IMR-90 (cell line): ENCODE measurements around the gene OR9A2. TPM values are rescaled to one million over a fixed set of nuclear protein-coding genes. Genes with fewer than 3 reads are reported as not detected.

Source experiments
- ATAC-seq: fragments of 200-7000 bp; cut with Tn5 transposase; 2 replicates; pipeline ENCODE4 v1.9.1; 2020; ENCODE audit warnings: low read depth, mild to moderate bottlenecking, moderate library complexity
- BruUV-seq: library from RNA; stranded (reverse); fragments of 400-500 nt; replicated peaks from 2 replicates; lab custom pipeline; 2021; lab: Mats Ljungman, UMichigan
- CTCF ChIA-PET: fragments of 300-600 bp; formaldehyde crosslinking; extraction: SDS; loops from one replicate; lab custom pipeline; 2021; ENCODE audit warnings: antibody characterized with exemption; lab: Yijun Ruan, JAX
- POLR2A ChIA-PET: fragments of 300-600 bp; sonication (Branson Sonifier 250); formaldehyde crosslinking; loops from one replicate; lab custom pipeline; 2022; ENCODE audit warnings: antibody characterized with exemption; ENCODE audit not compliant: unreplicated experiment; lab: Charles Lee
- DNase-seq: peaks from one replicate; pipeline ENCODE4 v3.0.0; 2013
- H2AFZ ChIP-seq: replicated peaks from 2 replicates; pipeline ENCODE3; 2013; ENCODE audit warnings: low read length, mild to moderate bottlenecking; ENCODE audit not compliant: poor library complexity
- H2AK5ac ChIP-seq: 2 replicates; pipeline ENCODE4 v1.6.1; 2013; ENCODE audit warnings: low read depth, low read length, inconsistent platforms
- H2AK9ac ChIP-seq: replicated peaks from 2 replicates; pipeline ENCODE3; 2013; ENCODE audit warnings: mild to moderate bottlenecking, low read depth, low read length, moderate library complexity; ENCODE audit not compliant: poor library complexity
- H2BK120ac ChIP-seq: 2 replicates; pipeline ENCODE4 v1.6.1; 2013; ENCODE audit warnings: low read depth, low read length, inconsistent platforms
- H2BK15ac ChIP-seq: 3 replicates; pipeline ENCODE4 v1.6.1; 2013; ENCODE audit warnings: low read depth, low read length, inconsistent platforms
- H2BK20ac ChIP-seq: 2 replicates; pipeline ENCODE4 v1.6.1; 2013; ENCODE audit warnings: low read depth, mild to moderate bottlenecking, inconsistent platforms, low read length, moderate library complexity
- H2BK5ac ChIP-seq: 2 replicates; pipeline ENCODE4 v1.6.1; 2013; ENCODE audit warnings: mild to moderate bottlenecking, low read depth, low read length, inconsistent platforms; ENCODE audit not compliant: poor library complexity, severe bottlenecking
- H3K14ac ChIP-seq: replicated peaks from 2 replicates; pipeline ENCODE4 v1.6.1; 2013; ENCODE audit warnings: low read depth, low read length, inconsistent platforms
- H3K18ac ChIP-seq: 2 replicates; pipeline ENCODE4 v1.6.1; 2013; ENCODE audit warnings: low read depth, low read length, control low read depth
- H3K23ac ChIP-seq: 2 replicates; pipeline ENCODE4 v1.6.1; 2013; ENCODE audit warnings: low read depth, low read length, inconsistent platforms
- H3K27ac ChIP-seq: 2 replicates; pipeline ENCODE4 v1.5.1; 2013; ENCODE audit warnings: mild to moderate bottlenecking, control low read depth, low read length; ENCODE audit not compliant: insufficient read depth
- H3K27me3 ChIP-seq: 2 replicates; pipeline ENCODE4 v1.6.1; 2013; ENCODE audit warnings: low read length; ENCODE audit not compliant: control insufficient read depth, insufficient read depth
- H3K36me3 ChIP-seq: 2 replicates; pipeline ENCODE4 v1.6.1; 2013; ENCODE audit warnings: low read length, mixed read lengths; ENCODE audit not compliant: control insufficient read depth, insufficient read depth
- H3K4ac ChIP-seq: 2 replicates; pipeline ENCODE4 v1.6.1; 2013; ENCODE audit warnings: low read depth, low read length, inconsistent platforms
- H3K4me1 ChIP-seq: 2 replicates; pipeline ENCODE4 v1.6.1; 2013; ENCODE audit warnings: low read length, mixed read lengths; ENCODE audit not compliant: control insufficient read depth, insufficient read depth
- H3K4me2 ChIP-seq: 2 replicates; pipeline ENCODE4 v1.6.1; 2013; ENCODE audit warnings: low read depth, mild to moderate bottlenecking, control low read depth, low read length, moderate library complexity
- H3K4me3 ChIP-seq: 2 replicates; pipeline ENCODE4 v1.5.1; 2013; ENCODE audit warnings: low read depth, mild to moderate bottlenecking, control low read depth, low read length, moderate library complexity; ENCODE audit not compliant: insufficient read depth
- H3K56ac ChIP-seq: 2 replicates; pipeline ENCODE4 v1.6.1; 2013; ENCODE audit warnings: low read length, inconsistent platforms; ENCODE audit not compliant: insufficient read depth; ENCODE audit errors: extremely low read depth
- H3K79me1 ChIP-seq, 2 experiments: 2 replicates each; pipeline ENCODE4 v1.6.1; 2013; ENCODE audit warnings: low read length in 2 of 2, inconsistent platforms in 1 of 2, low read depth in 1 of 2
- H3K9ac ChIP-seq: 2 replicates; pipeline ENCODE4 v1.6.1; 2013; ENCODE audit warnings: low read depth, low read length, control low read depth
- H3K9me1 ChIP-seq: 2 replicates; pipeline ENCODE4 v1.6.1; 2013; ENCODE audit warnings: low read length, inconsistent platforms; ENCODE audit not compliant: insufficient read depth
- H3K9me3 ChIP-seq: 2 replicates; pipeline ENCODE4 v1.6.1; 2013; ENCODE audit warnings: low read length; ENCODE audit not compliant: control insufficient read depth, insufficient read depth
- H4K20me1 ChIP-seq: 2 replicates; pipeline ENCODE4 v1.6.1; 2013; ENCODE audit warnings: low read length, inconsistent platforms; ENCODE audit not compliant: insufficient read depth
- H4K5ac ChIP-seq: 2 replicates; pipeline ENCODE4 v1.6.1; 2013; ENCODE audit warnings: mild to moderate bottlenecking, low read depth, low read length, control low read depth
- H4K8ac ChIP-seq, 2 experiments: 2 replicates each; pipeline ENCODE4 v1.6.1; 2013; ENCODE audit warnings: low read depth in 2 of 2, low read length in 2 of 2, control low read depth in 1 of 2, inconsistent platforms in 1 of 2
- H4K91ac ChIP-seq: 2 replicates; pipeline ENCODE4 v1.6.1; 2013; ENCODE audit warnings: low read depth, low read length, inconsistent platforms; ENCODE audit not compliant: insufficient read depth
- BHLHE40 ChIP-seq: fragments of 150-350 bp; IDR thresholded peaks from 2 replicates; pipeline ENCODE4 v1.6.1; 2016; ENCODE audit warnings: mild to moderate bottlenecking, low read depth, low read length
- CEBPB ChIP-seq: IDR thresholded peaks from 2 replicates; pipeline ENCODE4 v1.6.1; 2012; ENCODE audit warnings: low read depth, low read length, improper control_type of control experiment
- CTCF ChIP-seq: conservative IDR thresholded peaks from 2 replicates; pipeline ENCODE4 v1.5.1; 2012; ENCODE audit warnings: mild to moderate bottlenecking, low read depth, low read length, improper control_type of control experiment
- ELK1 ChIP-seq: fragments of 150-350 bp; IDR thresholded peaks from 2 replicates; pipeline ENCODE4 v1.6.1; 2016; ENCODE audit warnings: low read depth, mild to moderate bottlenecking, low read length, moderate library complexity, borderline replicate concordance
- MAFK ChIP-seq: IDR thresholded peaks from 2 replicates; pipeline ENCODE4 v1.6.1; 2012; ENCODE audit warnings: low read depth, low read length, improper control_type of control experiment
- POLR2A ChIP-seq: IDR thresholded peaks from 2 replicates; pipeline ENCODE4 v1.6.1; 2012; ENCODE audit warnings: mild to moderate bottlenecking, low read depth, low read length
- RCOR1 ChIP-seq: IDR thresholded peaks from 2 replicates; pipeline ENCODE4 v1.6.1; 2012; ENCODE audit warnings: mild to moderate bottlenecking, low read length, improper control_type of control experiment; ENCODE audit not compliant: insufficient replicate concordance
- RFX5 ChIP-seq: IDR thresholded peaks from 2 replicates; pipeline ENCODE4 v1.8.0; 2012; ENCODE audit warnings: low read depth, mild to moderate bottlenecking, low read length, moderate library complexity
- SMC3 ChIP-seq: fragments of 150-350 bp; IDR thresholded peaks from 2 replicates; pipeline ENCODE4 v1.6.1; 2016; ENCODE audit warnings: low read depth, mild to moderate bottlenecking, antibody characterized with exemption, low read length, moderate library complexity
- WGBS, 2 experiments: methylation state at CpG; one replicate each; pipeline versions ENCODE4 v1.1.5 to v1.1.7; 2013; ENCODE audit warnings: missing lambda C conversion rate in 2 of 2; ENCODE audit not compliant: insufficient read length in 1 of 2; ENCODE audit errors: extremely low coverage in 2 of 2; 5-methylcytosine and 5-hydroxymethylcytosine counted together
- dilution Hi-C: fragments of 300-500 bp; cut with HindIII; formaldehyde crosslinking; loops from one replicate; pipeline ENCODE4 v1.14.3; 2018; ENCODE audit warnings: low sequenced_read_pairs; ENCODE audit not compliant: unreplicated experiment
- in situ Hi-C: fragments of 300-500 bp; cut with MboI; formaldehyde crosslinking; loops from 3 replicates; pipeline ENCODE4 v1.14.3; 2019; ENCODE audit warnings: low sequenced_read_pairs, inconsistent platforms, mixed read lengths
- intact Hi-C: fragments of 100-400 bp; cut with micrococcal nuclease; formaldehyde crosslinking; loops from 2 replicates; pipeline ENCODE4 v1.10.0; 2022
- polyA plus RNA-seq, 3 experiments: library from polyadenylated mRNA; depleted of rRNA; stranded (reverse); fragments of >200 nt; gene quantifications; 2 replicates each; pipeline ENCODE4 v1.2.3, GENCODE V29; 2012; ENCODE audit warnings: low replicate concordance in 1 of 3
- total RNA-seq: library from RNA; depleted of rRNA; stranded (reverse); fragments of >200 nt; gene quantifications from 2 replicates; pipeline ENCODE4 v1.2.3, GENCODE V29; 2012

The OR9A2 gene
- total and polyA plus RNA-seq, 2 of the 4 experiments (the other 2 are of a cell fraction) = not detected

GRCh38 chr7:143042790-143043271 lies 15.9 kb upstream of the OR9A2 start:
- Histone ChIP-seq H4K8ac (no peak overlapping the region), H4K5ac (no peak overlapping the region), H3K9me3 (peaks cover 4% of the 10 kb centered on the region; the same call in 1 of the 2 replicates), H2BK120ac (no peak overlapping the region), H3K4me2 (no peak overlapping the region), H4K20me1 (no peaks in the 10 kb centered on the region), H3K56ac (no peak overlapping the region), H3K79me1 (no peaks in the 10 kb centered on the region), H2AFZ (no peak overlapping the region), H2AK5ac (no peak overlapping the region), H3K9ac (no peak overlapping the region), H3K4me3 (no peak overlapping the region), H3K27ac (no peak overlapping the region), H3K4me1 (no peaks in the 10 kb centered on the region), H2BK5ac (no peak overlapping the region), H3K4ac (no peak overlapping the region), H3K9me1 (no peaks in the 10 kb centered on the region), H3K36me3 (no peaks in the 10 kb centered on the region), H3K14ac (no peak overlapping the region), H2BK15ac (no peak overlapping the region), H2BK20ac (no peak overlapping the region), H3K27me3 (no peaks in the 10 kb centered on the region), H3K23ac (no peak overlapping the region), H3K18ac (no peak overlapping the region), H4K91ac (no peak overlapping the region), H2AK9ac (no peak overlapping the region)
- ChIA-PET POLR2A (no interaction called here), CTCF (no interaction called here)
- intact Hi-C loops = no loop called here
- BruUV-seq = no TSS peak
- TF ChIP-seq SMC3 (no peak), CEBPB (no peak), MAFK (no peak), POLR2A (no peak), RCOR1 (no peak), BHLHE40 (no peak), RFX5 (no peak), ELK1 (no peak), CTCF (no peak)
- no CpG with 5 or more reads among the region's 6 CpGs for WGBS, 2 experiments
- DNase-seq (no peak), ATAC-seq (no peak)
- in situ Hi-C loops = no loop called here
- dilution Hi-C loops = no loop called here
